ENCODE results near the gene RERE.
"Not testable (repeated sequence)": the region's sequence is repeated elsewhere in the genome, so short reads cannot be mapped to it uniquely, and the experiment has no call there.

The RERE gene

DNA sequence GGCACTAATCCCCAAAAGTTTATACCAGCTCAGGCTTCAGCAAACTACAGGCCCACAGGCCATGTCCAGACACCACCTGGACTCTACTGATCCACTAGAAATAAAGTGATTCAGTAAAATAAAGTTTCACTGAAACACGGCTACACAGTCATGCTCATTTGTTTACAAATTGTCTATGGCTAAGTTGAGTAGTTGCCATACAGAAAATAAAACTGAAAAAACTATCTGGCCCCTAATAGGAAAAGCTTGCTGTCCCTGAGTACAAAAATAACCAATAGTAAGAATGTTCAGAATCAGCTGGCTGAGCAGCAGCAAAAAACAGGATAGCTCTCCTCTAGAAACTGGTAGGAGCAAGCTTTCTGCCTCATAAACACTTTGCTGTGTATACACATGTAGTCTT lies 221.5 kb downstream of the RERE start:
- no peaks in the 10 kb centered on the region for H3K4me1 ChIP-seq (ENCODE audit: control insufficient read depth, insufficient read depth, low read length, poor library complexity, severe bottlenecking)
- DNase-seq: no peak
- H3K27ac ChIP-seq (ENCODE audit: insufficient read depth, low read length, poor library complexity, severe bottlenecking): no peak overlapping the region
- H3K27me3 ChIP-seq (replicated peaks; ENCODE audit: control insufficient read depth, insufficient read depth, low read length, poor library complexity, severe bottlenecking): no peaks in the 10 kb centered on the region
- no peaks in the 10 kb centered on the region for H3K9me3 ChIP-seq (ENCODE audit: control insufficient read depth, low read length)
- H3K4me3 ChIP-seq (ENCODE audit: insufficient read depth, low read depth, low read length, poor library complexity, severe bottlenecking): no peak overlapping the region
- no peaks in the 10 kb centered on the region for H3K36me3 ChIP-seq (ENCODE audit: control insufficient read depth, insufficient read depth, low read length)

- Histone ChIP-seq H3K9me3 (ENCODE audit: control insufficient read depth, low read length) (no peaks in the 10 kb centered on the region), H3K4me3 (ENCODE audit: insufficient read depth, low read depth, low read length, poor library complexity, severe bottlenecking) (no peak overlapping the region), H3K27me3 (replicated peaks; ENCODE audit: control insufficient read depth, insufficient read depth, low read length, poor library complexity, severe bottlenecking) (no peaks in the 10 kb centered on the region), H3K36me3 (ENCODE audit: control insufficient read depth, insufficient read depth, low read length) (no peaks in the 10 kb centered on the region), H3K27ac (ENCODE audit: insufficient read depth, low read length, poor library complexity, severe bottlenecking) (no peak overlapping the region), H3K4me1 (ENCODE audit: control insufficient read depth, insufficient read depth, low read length, poor library complexity, severe bottlenecking) (no peaks in the 10 kb centered on the region)
- DNase-seq: no peak
These were observed 222.1 kb downstream of the RERE start for GRCh38 chr1:8595332-8595731.

GRCh38 chr1:8593292-8593691 lies 224.1 kb downstream of the RERE start:
- not testable (repeated sequence) for H3K9me3 ChIP-seq (ENCODE audit: control insufficient read depth, low read length); H3K27me3 ChIP-seq (replicated peaks; ENCODE audit: control insufficient read depth, insufficient read depth, low read length, poor library complexity, severe bottlenecking); H3K36me3 ChIP-seq (ENCODE audit: control insufficient read depth, insufficient read depth, low read length); H3K4me3 ChIP-seq (ENCODE audit: insufficient read depth, low read depth, low read length, poor library complexity, severe bottlenecking); H3K27ac ChIP-seq (ENCODE audit: insufficient read depth, low read length, poor library complexity, severe bottlenecking); H3K4me1 ChIP-seq (ENCODE audit: control insufficient read depth, insufficient read depth, low read length, poor library complexity, severe bottlenecking); DNase-seq

DNA sequence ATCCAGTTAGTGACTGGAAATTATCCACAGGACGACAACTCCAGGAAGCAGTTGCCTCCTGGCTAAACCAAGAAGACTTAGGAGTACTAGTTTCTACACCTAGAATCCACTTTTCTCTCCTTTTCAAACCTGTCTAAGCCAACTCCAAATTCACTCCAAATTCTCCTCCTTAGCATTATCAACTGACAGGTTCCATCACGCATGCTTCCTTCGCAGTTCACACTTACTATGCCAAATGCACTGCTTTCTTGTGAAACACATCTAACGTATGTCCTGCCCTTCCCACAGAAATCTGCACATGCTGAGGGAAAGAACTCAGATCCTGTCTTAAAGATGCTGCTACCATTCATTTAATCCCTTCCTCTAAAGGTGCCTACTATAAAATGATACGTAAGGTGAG lies 225.9 kb downstream of the RERE start:
- Histone ChIP-seq H3K36me3 (ENCODE audit: control insufficient read depth, insufficient read depth, low read length) (no peaks in the 10 kb centered on the region), H3K9me3 (ENCODE audit: control insufficient read depth, low read length) (no peaks in the 10 kb centered on the region), H3K4me1 (ENCODE audit: control insufficient read depth, insufficient read depth, low read length, poor library complexity, severe bottlenecking) (no peaks in the 10 kb centered on the region), H3K4me3 (ENCODE audit: insufficient read depth, low read depth, low read length, poor library complexity, severe bottlenecking) (no peak overlapping the region), H3K27me3 (replicated peaks; ENCODE audit: control insufficient read depth, insufficient read depth, low read length, poor library complexity, severe bottlenecking) (no peaks in the 10 kb centered on the region), H3K27ac (ENCODE audit: insufficient read depth, low read length, poor library complexity, severe bottlenecking) (no peak overlapping the region)
- DNase-seq: no peak

DNA sequence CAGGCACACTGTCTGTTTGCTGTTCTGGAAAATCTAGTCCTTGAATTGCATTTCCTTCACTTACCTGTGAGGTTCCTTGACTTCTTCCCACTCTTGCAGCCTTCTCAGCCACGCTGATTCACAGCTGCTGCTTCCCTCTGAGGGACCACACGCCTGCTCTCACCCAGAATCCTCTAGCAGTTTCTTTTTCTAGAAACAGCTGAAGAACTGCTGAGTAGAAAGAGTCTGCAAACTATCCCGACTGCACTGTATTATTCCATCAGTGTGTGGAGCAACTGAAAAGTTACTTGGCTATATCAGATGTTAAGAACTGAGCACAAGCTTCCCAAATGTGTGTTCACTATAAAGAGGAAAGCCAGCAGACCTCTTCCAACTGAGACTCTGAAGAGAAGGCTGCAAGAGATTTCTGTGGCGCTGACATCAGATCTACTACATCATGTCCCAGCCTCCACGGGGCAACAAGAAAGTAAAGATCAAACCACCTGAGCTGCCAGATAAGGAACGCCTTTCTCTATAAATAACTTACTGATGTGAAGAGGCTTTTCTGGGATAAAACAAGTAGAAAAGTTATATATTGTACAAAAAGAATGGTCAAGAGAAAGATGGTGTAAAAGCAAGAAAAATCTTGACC lies 226.6 kb downstream of the RERE start:
- Histone ChIP-seq H3K9me3 (ENCODE audit: control insufficient read depth, low read length) (no peaks in the 10 kb centered on the region), H3K4me1 (ENCODE audit: control insufficient read depth, insufficient read depth, low read length, poor library complexity, severe bottlenecking) (no peaks in the 10 kb centered on the region), H3K36me3 (ENCODE audit: control insufficient read depth, insufficient read depth, low read length) (no peaks in the 10 kb centered on the region), H3K4me3 (ENCODE audit: insufficient read depth, low read depth, low read length, poor library complexity, severe bottlenecking) (no peak overlapping the region), H3K27ac (ENCODE audit: insufficient read depth, low read length, poor library complexity, severe bottlenecking) (no peak overlapping the region), H3K27me3 (replicated peaks; ENCODE audit: control insufficient read depth, insufficient read depth, low read length, poor library complexity, severe bottlenecking) (no peaks in the 10 kb centered on the region)
- no peak for DNase-seq

- no peaks in the 10 kb centered on the region for H3K27me3 ChIP-seq (replicated peaks; ENCODE audit: control insufficient read depth, insufficient read depth, low read length, poor library complexity, severe bottlenecking)
- no peak for DNase-seq
- H3K36me3 ChIP-seq (ENCODE audit: control insufficient read depth, insufficient read depth, low read length): no peaks in the 10 kb centered on the region
- H3K4me3 ChIP-seq (ENCODE audit: insufficient read depth, low read depth, low read length, poor library complexity, severe bottlenecking): no peak overlapping the region
- no peaks in the 10 kb centered on the region for H3K9me3 ChIP-seq (ENCODE audit: control insufficient read depth, low read length)
- no peaks in the 10 kb centered on the region for H3K4me1 ChIP-seq (ENCODE audit: control insufficient read depth, insufficient read depth, low read length, poor library complexity, severe bottlenecking)
- no peak overlapping the region for H3K27ac ChIP-seq (ENCODE audit: insufficient read depth, low read length, poor library complexity, severe bottlenecking)
These were observed 227.9 kb downstream of the RERE start for GRCh38 chr1:8589571-8589970.

GRCh38 chr1:8587784-8588183 lies 229.7 kb downstream of the RERE start:
- Histone ChIP-seq H3K36me3 (ENCODE audit: control insufficient read depth, insufficient read depth, low read length) (no peaks in the 10 kb centered on the region), H3K9me3 (ENCODE audit: control insufficient read depth, low read length) (no peaks in the 10 kb centered on the region), H3K4me1 (ENCODE audit: control insufficient read depth, insufficient read depth, low read length, poor library complexity, severe bottlenecking) (no peaks in the 10 kb centered on the region), H3K27me3 (replicated peaks; ENCODE audit: control insufficient read depth, insufficient read depth, low read length, poor library complexity, severe bottlenecking) (no peaks in the 10 kb centered on the region), H3K27ac (ENCODE audit: insufficient read depth, low read length, poor library complexity, severe bottlenecking) (no peak overlapping the region), H3K4me3 (ENCODE audit: insufficient read depth, low read depth, low read length, poor library complexity, severe bottlenecking) (no peak overlapping the region)
- DNase-seq: no peak

DNA sequence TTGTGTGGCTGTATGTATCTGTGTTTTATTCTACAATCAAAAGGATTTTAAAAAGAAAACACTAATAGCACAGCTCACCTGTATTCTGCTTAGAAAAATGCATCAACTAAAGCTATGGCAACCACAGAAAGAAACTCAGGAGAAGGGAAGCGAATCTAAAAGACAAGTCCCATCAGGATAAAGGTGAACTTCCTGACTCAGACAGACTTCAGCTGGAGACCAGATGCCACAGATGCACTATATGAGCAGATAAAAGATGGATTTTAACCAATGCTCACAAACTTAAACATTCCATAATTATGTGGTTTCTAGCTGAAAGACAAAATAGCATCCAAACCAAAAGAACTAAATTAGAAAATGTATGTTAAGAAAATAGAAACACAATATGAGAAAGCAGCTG lies 231.0 kb downstream of the RERE start:
- Histone ChIP-seq H3K27me3 (replicated peaks; ENCODE audit: control insufficient read depth, insufficient read depth, low read length, poor library complexity, severe bottlenecking) (no peaks in the 10 kb centered on the region), H3K4me3 (ENCODE audit: insufficient read depth, low read depth, low read length, poor library complexity, severe bottlenecking) (no peak overlapping the region), H3K36me3 (ENCODE audit: control insufficient read depth, insufficient read depth, low read length) (no peaks in the 10 kb centered on the region), H3K4me1 (ENCODE audit: control insufficient read depth, insufficient read depth, low read length, poor library complexity, severe bottlenecking) (no peaks in the 10 kb centered on the region), H3K9me3 (ENCODE audit: control insufficient read depth, low read length) (no peaks in the 10 kb centered on the region), H3K27ac (ENCODE audit: insufficient read depth, low read length, poor library complexity, severe bottlenecking) (no peak overlapping the region)
- DNase-seq: no peak

GRCh38 chr1:8584316-8584715 lies 233.1 kb downstream of the RERE start:
- H3K4me3 ChIP-seq (ENCODE audit: insufficient read depth, low read depth, low read length, poor library complexity, severe bottlenecking): no peak overlapping the region
- H3K9me3 ChIP-seq (ENCODE audit: control insufficient read depth, low read length): no peaks in the 10 kb centered on the region
- H3K36me3 ChIP-seq (ENCODE audit: control insufficient read depth, insufficient read depth, low read length): no peaks in the 10 kb centered on the region
- no peaks in the 10 kb centered on the region for H3K27me3 ChIP-seq (replicated peaks; ENCODE audit: control insufficient read depth, insufficient read depth, low read length, poor library complexity, severe bottlenecking)
- DNase-seq: no peak
- H3K27ac ChIP-seq (ENCODE audit: insufficient read depth, low read length, poor library complexity, severe bottlenecking): no peak overlapping the region
- H3K4me1 ChIP-seq (ENCODE audit: control insufficient read depth, insufficient read depth, low read length, poor library complexity, severe bottlenecking): no peaks in the 10 kb centered on the region

GRCh38 chr1:8583031-8583430 lies 234.4 kb downstream of the RERE start:
- no peaks in the 10 kb centered on the region for H3K36me3 ChIP-seq (ENCODE audit: control insufficient read depth, insufficient read depth, low read length)
- no peak overlapping the region for H3K4me3 ChIP-seq (ENCODE audit: insufficient read depth, low read depth, low read length, poor library complexity, severe bottlenecking)
- H3K9me3 ChIP-seq (ENCODE audit: control insufficient read depth, low read length): no peaks in the 10 kb centered on the region
- no peak for DNase-seq
- H3K27ac ChIP-seq (ENCODE audit: insufficient read depth, low read length, poor library complexity, severe bottlenecking): no peak overlapping the region
- no peaks in the 10 kb centered on the region for H3K4me1 ChIP-seq (ENCODE audit: control insufficient read depth, insufficient read depth, low read length, poor library complexity, severe bottlenecking)
- no peaks in the 10 kb centered on the region for H3K27me3 ChIP-seq (replicated peaks; ENCODE audit: control insufficient read depth, insufficient read depth, low read length, poor library complexity, severe bottlenecking)

Data from effector memory CD4-positive, alpha-beta T cell (primary cell).